Sigmoid colon (tissue), 7 donors: ENCODE data around the gene ZBTB7C. TPM values are rescaled to one million over a fixed set of nuclear protein-coding genes. Genes with fewer than 3 reads are reported as not detected.

ENCODE experiments used
- DNase-seq: peaks from one replicate; pipeline ENCODE4 v3.0.0-alpha.2; 2019
- H3K27ac ChIP-seq, 4 donors: fragments of 200-600 bp; sonication (generic); one replicate each; pipeline ENCODE4 v1.5.1; 2016 to 2019; ENCODE audit warnings: mild to moderate bottlenecking in 1 of 4
- H3K27me3 ChIP-seq, 3 donors: fragments of 200-600 bp; sonication (generic); one replicate each; pipeline ENCODE4 v1.5.1; 2019; ENCODE audit warnings: mild to moderate bottlenecking in 1 of 3
- H3K36me3 ChIP-seq, 4 donors: fragments of 200-600 bp; sonication (generic); one replicate each; pipeline ENCODE4 v1.5.1; 2016 to 2019
- H3K4me1 ChIP-seq, 4 donors: fragments of 200-600 bp; sonication (generic); one replicate each; pipeline ENCODE4 v1.5.1; 2017 to 2019
- H3K4me3 ChIP-seq, 4 donors: fragments of 200-600 bp; sonication (generic); one replicate each; pipeline ENCODE4 v1.5.1; 2017 to 2019; ENCODE audit warnings: mild to moderate bottlenecking in 2 of 4, moderate library complexity in 1 of 4
- H3K9me3 ChIP-seq, 4 donors: fragments of 200-600 bp in 3 of 4; sonication (generic) in 3 of 4; one replicate each; pipeline versions ENCODE4 v1.5.1 to v1.6.1; 2013 to 2019
- EP300 ChIP-seq, 4 donors: sonication (generic); formaldehyde crosslinking; IDR thresholded peaks; one replicate each; pipeline ENCODE4 v1.6.1; 2017; ENCODE audit warnings: antibody characterized with exemption in 4 of 4
- POLR2A ChIP-seq, 2 donors: fragments of 450-650 bp; IDR thresholded peaks; one replicate each; pipeline ENCODE4 v1.6.1; 2016; ENCODE audit warnings: antibody characterized with exemption in 2 of 2, mild to moderate bottlenecking in 2 of 2, moderate library complexity in 2 of 2
- POLR2AphosphoS5 ChIP-seq, 4 donors: sonication (generic); formaldehyde crosslinking; IDR thresholded peaks; one replicate each; pipeline ENCODE4 v1.6.1; 2017; ENCODE audit warnings: antibody characterized with exemption in 4 of 4
- WGBS, 2 donors: extraction: QIAGEN DNeasy Blood & Tissue Kit; methylation state at CpG; one replicate each; pipeline ENCODE4 v1.1.7; 2013; 5-methylcytosine and 5-hydroxymethylcytosine counted together
- intact Hi-C: fragments of 100-400 bp; cut with DNase I; formaldehyde crosslinking; loops from one replicate; pipeline ENCODE4 v1.15.1; 2023
- polyA plus RNA-seq, 3 donors: library from polyadenylated mRNA; stranded (reverse); fragments of 200-250 nt; gene quantifications; one replicate each; pipeline ENCODE4 v1.2.3, GENCODE V29; 2013
- total RNA-seq, 4 donors: library from RNA; depleted of rRNA; stranded (reverse); fragments of >200 nt; gene quantifications; one replicate each; pipeline ENCODE4 v1.1.0, GENCODE V29; 2016
- TF ChIP-seq, protein P1 (sequence below), 4 experiments: fragments of 450-650 bp in 3 of 4; fragments of 200-600 bp in 1 of 4; IDR thresholded peaks; one replicate each; pipeline ENCODE4 v1.5.1; 2016 to 2019; ENCODE audit warnings: antibody characterized with exemption in 4 of 4, mild to moderate bottlenecking in 3 of 4, moderate library complexity in 2 of 4
- donor health status: healthy with polysubstance abuse.
- donor health status: Bipolar disorder and iron deficiency.
- donor health status: healthy.

ZBTB7C gene
- total and polyA plus RNA-seq, 7 donors, result 0.41 to 18.6 (median 1.7) TPM

DNA sequence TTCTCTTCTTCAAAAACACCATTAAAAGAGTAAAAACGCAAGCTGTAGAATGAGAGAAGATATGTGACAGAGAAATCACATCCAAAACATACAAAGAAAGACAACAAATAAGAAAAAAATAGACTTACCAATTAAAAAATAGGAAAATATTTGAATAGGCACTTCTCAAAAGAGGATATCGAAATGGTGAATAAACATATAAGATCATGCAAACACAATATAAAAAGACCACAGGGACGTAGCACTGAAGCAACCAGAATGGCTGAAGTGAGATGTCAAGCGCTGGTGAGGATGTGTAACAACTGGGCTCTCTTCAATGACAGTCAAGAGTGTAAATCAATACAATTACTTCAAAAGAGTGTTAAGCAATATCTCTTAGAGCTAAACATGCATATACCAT, 202.3 kb downstream of the ZBTB7C start:
- no peak for DNase-seq
- Histone ChIP-seq H3K27me3 (no peaks in the 10 kb centered on the region), H3K27ac (no peak overlapping the region), H3K4me3 (no peak overlapping the region), H3K9me3 (no peaks in the 10 kb centered on the region), H3K4me1 (no peaks in the 10 kb centered on the region), H3K36me3 (no peaks in the 10 kb centered on the region)
- TF ChIP-seq EP300 (IDR thresholded peaks at IDR 0.05) (no peak), POLR2AphosphoS5 (IDR thresholded peaks at IDR 0.05) (no peak), POLR2A (IDR thresholded peaks at IDR 0.05) (no peak)
- TF ChIP-seq, protein P1, sequence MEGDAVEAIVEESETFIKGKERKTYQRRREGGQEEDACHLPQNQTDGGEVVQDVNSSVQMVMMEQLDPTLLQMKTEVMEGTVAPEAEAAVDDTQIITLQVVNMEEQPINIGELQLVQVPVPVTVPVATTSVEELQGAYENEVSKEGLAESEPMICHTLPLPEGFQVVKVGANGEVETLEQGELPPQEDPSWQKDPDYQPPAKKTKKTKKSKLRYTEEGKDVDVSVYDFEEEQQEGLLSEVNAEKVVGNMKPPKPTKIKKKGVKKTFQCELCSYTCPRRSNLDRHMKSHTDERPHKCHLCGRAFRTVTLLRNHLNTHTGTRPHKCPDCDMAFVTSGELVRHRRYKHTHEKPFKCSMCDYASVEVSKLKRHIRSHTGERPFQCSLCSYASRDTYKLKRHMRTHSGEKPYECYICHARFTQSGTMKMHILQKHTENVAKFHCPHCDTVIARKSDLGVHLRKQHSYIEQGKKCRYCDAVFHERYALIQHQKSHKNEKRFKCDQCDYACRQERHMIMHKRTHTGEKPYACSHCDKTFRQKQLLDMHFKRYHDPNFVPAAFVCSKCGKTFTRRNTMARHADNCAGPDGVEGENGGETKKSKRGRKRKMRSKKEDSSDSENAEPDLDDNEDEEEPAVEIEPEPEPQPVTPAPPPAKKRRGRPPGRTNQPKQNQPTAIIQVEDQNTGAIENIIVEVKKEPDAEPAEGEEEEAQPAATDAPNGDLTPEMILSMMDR (IDR thresholded peaks at IDR 0.05), result no peak
- WGBS, 2 donors, result 89% methylated on average over 4 of the region's 4 CpGs
- intact Hi-C loops, result no loop called here

DNA sequence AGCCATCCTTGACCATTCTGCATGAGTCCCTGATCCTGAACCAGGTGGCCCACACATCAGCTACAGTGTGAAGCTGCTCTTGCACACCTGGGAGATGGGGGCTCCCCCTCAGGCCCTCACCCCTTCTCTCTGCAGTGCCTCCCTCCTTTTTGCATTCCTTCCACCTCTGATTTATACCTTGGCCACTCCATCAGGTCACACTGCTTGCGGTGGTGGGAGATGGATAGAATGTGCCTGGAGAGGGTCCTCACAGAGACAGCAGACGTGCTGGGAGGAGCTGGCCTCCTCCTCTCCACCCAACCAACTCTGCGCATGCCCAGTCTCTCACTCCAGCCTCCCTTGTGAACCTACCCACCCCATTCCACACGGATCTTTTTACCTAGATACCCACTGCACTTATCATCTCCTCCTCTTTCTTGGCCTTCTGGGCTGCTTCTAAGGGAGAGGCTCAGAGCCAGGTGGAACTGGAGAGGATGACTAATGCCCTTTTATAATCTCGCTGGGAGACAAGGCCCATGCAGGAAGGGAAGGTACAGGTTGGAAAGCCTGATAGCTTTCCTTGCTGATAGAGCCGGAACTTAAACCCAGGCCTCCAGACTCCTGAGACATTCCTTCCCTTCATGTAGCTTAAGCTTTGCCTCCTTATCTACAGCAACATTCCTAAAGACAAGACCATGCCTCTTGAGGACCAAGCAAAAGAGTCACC, 205.1 kb downstream of the ZBTB7C start:
- TF ChIP-seq, protein P1 (IDR thresholded peaks at IDR 0.05), result no peak
- TF ChIP-seq POLR2AphosphoS5 (IDR thresholded peaks at IDR 0.05), result no peak
- no peak for TF ChIP-seq POLR2A (IDR thresholded peaks at IDR 0.05)
- no peak for TF ChIP-seq EP300 (IDR thresholded peaks at IDR 0.05)
- Histone ChIP-seq H3K27me3 (no peaks in the 10 kb centered on the region), H3K4me3 (no peak overlapping the region), H3K27ac (no peak overlapping the region), H3K4me1 (no peaks in the 10 kb centered on the region), H3K36me3 (no peaks in the 10 kb centered on the region), H3K9me3 (no peaks in the 10 kb centered on the region)
- intact Hi-C loops, result no loop called here
- WGBS, 2 donors, result 55 to 77% methylated on average over 6 of the region's 6 CpGs
- no peak for DNase-seq

DNA sequence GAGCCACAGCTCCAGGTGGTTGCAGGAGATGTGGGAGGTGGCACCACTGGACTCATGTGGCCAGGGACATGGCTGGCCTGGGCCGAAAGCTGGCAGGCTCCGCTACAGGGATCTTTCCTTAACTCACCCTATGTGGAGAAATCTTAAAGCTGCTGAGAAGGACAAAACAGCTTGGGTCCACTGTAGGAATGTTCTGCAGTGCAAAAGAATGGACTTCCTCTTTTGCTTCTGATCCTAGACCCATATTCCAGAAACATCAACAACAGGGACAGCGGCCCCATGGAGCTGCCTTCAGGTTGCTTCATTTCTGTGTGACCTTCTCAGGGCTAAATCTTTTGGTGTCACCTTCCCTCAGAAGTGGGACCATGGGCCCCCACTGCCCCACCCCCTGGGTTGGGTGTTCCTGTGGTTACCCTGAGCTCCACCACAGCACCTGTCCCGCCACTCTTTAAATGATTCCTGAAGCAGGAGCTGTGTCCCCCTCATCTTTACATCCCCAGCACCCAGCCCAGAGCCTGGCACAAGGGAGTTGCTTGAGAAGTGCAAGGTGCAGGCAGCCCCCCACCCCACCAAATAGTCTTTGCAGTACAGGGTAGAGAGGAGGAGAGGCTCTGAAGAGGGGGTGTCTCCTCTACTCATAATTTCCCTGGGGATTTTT, 205.8 kb downstream of the ZBTB7C start:
- H3K4me1 ChIP-seq, result no peaks in the 10 kb centered on the region
- no peaks in the 10 kb centered on the region for H3K9me3 ChIP-seq
- WGBS, 2 donors, result 88 to 94% methylated on average over 4 of the region's 4 CpGs
- H3K27ac ChIP-seq, result no peak overlapping the region
- no peak overlapping the region for H3K4me3 ChIP-seq
- intact Hi-C loops, result no loop called here
- no peaks in the 10 kb centered on the region for H3K36me3 ChIP-seq
- DNase-seq, result no peak
- H3K27me3 ChIP-seq, result no peaks in the 10 kb centered on the region
- TF ChIP-seq, protein P1 (IDR thresholded peaks at IDR 0.05), result no peak
- TF ChIP-seq EP300 (IDR thresholded peaks at IDR 0.05) (no peak), POLR2AphosphoS5 (IDR thresholded peaks at IDR 0.05) (no peak), POLR2A (IDR thresholded peaks at IDR 0.05) (no peak)

DNA sequence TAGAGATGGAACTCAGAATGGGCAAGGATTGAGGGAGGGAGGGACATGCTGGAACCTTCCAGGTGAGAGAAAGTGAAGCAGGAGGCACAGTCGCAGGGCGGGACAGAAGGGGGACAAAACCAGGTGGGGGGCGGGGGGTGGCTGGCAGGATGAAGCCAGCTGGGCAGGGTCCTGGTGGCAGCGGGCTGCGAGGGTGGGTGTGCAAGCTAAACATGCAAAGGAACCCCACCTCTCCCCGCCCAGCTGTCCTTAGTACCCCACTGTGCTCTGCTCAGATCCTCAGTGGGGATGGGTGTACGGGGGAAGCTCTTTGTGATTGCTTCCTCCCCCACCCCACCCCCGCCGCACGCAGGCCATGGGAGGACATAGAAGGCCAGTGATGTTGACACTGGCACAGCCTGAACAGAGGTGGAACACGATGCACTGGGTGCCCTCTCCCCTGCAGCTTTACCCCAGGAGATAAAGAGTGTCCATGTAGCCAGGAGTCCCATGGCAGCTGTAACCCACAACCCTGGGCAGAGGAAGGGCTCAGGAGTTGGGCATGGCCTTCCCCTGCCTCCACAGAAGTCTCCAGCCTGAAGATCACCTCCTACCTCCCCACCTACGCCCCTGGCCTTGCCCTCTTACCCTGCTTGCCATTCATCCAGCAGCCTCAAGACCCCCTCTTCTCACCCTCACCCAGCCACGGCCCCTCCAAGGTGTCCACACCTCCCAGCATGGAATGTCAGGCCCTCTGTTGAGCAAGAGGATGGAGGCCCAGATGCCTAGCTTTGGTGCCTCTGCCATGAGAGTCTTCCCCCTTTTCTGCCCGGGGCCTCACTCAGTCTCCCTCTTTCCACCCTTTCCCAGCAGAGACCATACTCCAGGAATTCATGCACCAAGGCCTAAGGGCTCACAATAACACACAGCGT, 206.6 kb downstream of the ZBTB7C start:
- 85 to 86% methylated on average over 15 of the region's 15 CpGs for WGBS, 2 donors
- DNase-seq, result no peak
- Histone ChIP-seq H3K4me3 (no peak overlapping the region), H3K27ac (no peak overlapping the region), H3K9me3 (no peaks in the 10 kb centered on the region), H3K4me1 (no peaks in the 10 kb centered on the region), H3K36me3 (no peaks in the 10 kb centered on the region), H3K27me3 (no peaks in the 10 kb centered on the region)
- TF ChIP-seq EP300 (IDR thresholded peaks at IDR 0.05), result no peak
- no peak for TF ChIP-seq POLR2A (IDR thresholded peaks at IDR 0.05)
- no peak for TF ChIP-seq POLR2AphosphoS5 (IDR thresholded peaks at IDR 0.05)
- TF ChIP-seq, protein P1 (IDR thresholded peaks at IDR 0.05), result no peak
- intact Hi-C loops, result no loop called here
